HPDE6-E6E7 (cell line): ENCODE results near the gene FAM151A.

ENCODE experiments used
- DNase-seq: peaks from one replicate; pipeline ENCODE4 v3.0.0; 2011; ENCODE audit warnings: missing footprints; ENCODE audit errors: extremely low spot score

The FAM151A gene

GRCh38 chr1:54579337-54579781, 44.0 kb downstream of the FAM151A start:
- no peak for DNase-seq

GRCh38 chr1:54577612-54578011, 45.7 kb downstream of the FAM151A start:
- DNase-seq, result no peak

GRCh38 chr1:54575605-54576290, 47.6 kb downstream of the FAM151A start:
- no peak for DNase-seq

GRCh38 chr1:54575161-54575560, 48.2 kb downstream of the FAM151A start:
- DNase-seq, result no peak

DNA sequence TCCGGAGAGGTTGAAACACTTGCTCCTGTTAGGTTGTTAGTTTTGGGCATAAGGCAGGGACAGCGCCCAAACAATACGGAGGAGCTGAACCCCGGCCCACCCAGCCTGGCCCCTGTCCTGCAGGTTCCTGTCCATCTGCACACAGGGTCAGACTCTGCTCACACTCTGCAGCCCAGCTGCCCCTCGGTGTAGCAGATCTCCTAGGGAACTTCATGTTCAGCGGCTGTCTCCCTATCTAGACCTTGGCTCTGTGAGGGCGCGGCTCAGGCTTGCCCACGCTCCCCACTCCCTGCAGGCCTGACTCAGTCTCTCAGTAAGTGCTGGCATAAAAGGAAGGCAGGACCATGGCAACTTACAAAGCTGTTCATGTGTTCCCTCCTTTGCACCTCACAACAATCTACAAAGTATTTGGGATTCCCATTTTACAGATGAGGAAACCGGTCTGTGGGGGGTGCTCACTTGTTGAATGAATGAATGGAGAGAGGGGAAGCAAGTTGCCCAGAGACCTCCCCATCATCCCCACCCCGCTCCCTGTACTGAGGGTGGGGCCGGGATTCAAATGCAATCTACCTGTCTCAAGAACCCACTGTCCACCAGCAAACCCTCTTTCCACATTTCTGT, 49.1 kb downstream of the FAM151A start:
- no peak for DNase-seq

DNA sequence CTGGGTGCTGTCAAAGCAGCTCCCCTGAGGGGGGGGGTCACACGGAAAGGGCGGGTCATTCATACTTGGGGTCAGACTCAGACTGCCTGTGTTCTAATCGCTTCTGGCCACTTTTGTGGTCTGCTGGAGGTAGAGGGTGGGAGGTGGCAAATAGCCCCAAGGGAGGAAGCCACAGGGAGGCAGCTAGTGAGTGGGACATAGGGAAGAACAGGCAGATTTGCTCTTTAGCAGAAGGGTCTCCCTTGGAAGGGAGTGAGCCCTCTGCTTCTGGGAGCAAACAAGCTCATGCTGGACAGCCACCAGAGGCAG, 50.8 kb downstream of the FAM151A start:
- no peak for DNase-seq

DNA sequence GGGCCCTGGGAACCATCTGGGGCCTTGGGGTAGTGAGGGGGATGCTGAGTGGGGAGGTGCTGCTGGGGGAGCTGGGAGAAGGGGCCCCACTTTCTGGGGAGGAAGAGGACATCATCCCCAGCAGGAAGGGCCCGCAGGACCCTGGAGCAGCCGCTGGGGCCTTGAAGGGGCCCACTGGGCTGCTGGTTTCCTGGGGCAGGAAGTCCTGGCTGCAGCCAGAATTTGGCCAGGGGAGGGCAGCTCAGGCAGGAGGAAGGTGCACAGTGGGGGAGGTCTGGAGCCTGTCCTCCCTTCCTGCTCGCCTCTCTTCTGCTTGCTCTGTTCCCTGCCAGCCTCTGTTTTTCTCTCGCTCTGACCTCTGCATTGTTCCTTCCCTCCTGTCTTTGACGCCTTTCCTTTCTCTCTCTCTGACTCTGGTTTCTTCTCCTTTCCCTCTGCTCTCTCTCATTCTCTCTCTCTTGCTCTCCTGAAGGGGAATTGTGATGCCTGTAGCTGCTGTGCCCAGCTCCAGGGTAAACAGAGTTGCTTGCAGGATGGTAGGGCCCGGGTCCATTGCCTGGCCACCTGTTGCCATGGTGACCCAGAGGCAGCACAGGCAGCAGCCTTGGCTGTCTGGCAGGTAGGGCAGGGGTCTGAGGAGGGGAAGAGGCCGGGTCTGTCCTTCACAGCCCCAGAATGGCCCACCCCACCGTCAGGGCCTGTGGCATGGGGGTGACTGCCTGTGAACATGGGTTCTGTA, 51.4 kb downstream of the FAM151A start:
- DNase-seq, result no peak

GRCh38 chr1:54571326-54571725, 52.0 kb downstream of the FAM151A start:
- no peak for DNase-seq

DNA sequence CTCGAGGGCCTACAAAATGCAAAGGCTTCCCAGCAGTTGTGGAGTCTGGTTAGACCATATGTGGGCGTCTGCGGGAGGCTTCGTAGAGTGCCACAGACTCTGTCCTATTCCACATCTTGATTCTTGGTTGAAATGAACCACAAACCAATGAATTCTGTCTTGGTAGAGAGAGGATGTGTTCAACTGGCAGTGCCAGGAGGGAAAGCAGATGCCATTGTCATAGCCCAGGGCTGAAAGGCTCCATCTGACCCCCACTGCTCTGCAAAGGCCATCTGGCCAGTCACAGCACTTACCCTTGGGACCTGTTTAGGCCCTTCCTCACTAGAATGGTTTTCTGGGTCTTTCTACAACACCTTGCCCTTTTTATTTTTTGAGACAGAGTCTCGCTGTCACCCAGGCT, 53.2 kb downstream of the FAM151A start:
- no peak for DNase-seq

DNA sequence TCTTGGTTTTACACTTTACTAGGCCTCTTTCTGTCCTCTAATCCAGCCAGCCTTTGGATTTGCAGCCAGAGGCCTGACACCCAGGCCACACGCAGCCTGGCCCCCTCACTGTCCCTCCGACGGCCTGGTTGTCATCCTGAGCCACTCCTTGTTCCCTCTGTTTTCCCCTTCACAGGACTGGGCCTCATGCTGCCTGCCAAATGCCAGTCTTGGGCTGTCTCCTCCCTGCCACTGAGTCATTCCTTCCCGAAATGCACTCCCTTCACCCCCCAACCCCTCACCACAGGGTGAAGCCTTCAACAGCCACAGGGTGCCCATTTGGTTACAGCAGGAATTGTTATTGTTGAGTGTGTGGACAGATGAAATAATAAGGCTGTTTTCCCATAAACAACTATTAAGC, 54.0 kb downstream of the FAM151A start:
- DNase-seq, result no peak

DNA sequence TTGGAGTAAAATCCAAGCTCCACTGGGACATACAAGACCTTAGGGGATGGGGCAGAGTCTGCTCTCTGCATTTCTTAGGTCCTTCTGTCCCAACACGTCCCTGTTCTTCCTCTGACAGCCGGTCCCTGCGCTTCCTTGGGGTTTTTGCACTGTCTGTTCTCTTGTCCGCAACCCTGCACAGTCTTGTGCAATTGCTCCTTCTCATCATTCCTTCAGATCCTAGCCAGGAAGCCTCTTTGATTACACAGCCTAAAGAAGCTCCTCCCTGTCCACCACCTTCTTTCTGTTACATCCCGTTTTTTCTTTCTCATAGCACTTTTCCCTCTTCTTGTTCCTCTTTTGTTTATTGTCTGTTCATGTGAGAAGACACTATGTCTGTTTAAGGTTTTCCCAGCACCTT, 55.4 kb downstream of the FAM151A start:
- no peak for DNase-seq

DNA sequence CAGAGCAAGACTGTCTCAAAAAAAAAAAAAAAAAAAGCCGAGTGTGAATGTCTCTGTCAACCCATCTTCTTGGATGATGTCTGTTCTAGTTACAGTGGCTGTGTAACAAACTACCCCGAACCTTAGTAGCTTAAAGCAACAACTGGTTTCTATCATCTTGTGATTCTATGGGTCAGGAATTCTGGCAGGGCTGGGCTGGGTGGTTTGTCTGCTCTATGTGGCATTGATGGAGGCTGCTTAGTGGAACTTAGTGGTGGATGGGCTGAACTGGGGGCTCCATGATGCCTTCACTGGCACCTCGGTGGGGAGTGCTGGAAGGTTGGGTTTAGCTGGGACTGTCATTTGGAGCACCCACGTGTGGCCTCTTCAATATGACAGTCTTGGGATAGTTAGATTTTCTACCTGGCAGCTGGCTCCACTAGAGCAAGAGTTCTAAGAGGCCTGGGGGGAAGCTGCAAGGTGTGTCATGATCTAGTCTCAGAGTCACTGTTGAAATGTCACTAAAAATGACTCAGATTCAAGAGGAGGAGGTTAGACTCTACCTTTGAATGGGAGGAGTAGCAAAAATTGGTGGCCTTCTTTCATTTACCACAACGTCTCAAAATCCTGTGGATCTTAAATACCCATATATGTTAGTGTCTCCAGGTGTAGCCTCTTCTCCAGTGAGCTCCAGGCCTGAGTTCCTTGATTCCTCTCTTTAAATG, 56.7 kb downstream of the FAM151A start:
- DNase-seq, result no peak

DNA sequence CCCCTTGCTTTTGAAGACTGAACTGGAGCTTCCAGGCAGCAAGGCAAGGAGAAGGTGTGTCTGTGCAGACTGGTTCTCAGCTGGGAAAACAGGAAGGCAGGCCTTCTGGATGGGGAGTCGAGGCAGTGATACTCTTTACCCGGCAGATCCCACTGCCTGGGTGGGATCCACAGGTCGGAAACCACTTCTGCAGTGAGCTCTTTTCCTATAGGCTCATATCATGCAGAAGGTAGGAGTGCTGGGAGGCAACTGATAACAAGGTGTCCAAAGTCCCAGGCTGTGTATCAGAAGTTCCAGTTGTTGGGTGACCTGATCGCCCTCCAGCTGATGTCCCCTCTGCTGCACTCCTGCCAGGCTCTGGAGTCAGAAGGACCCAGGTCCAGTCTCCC, 58.2 kb downstream of the FAM151A start:
- no peak for DNase-seq

DNA sequence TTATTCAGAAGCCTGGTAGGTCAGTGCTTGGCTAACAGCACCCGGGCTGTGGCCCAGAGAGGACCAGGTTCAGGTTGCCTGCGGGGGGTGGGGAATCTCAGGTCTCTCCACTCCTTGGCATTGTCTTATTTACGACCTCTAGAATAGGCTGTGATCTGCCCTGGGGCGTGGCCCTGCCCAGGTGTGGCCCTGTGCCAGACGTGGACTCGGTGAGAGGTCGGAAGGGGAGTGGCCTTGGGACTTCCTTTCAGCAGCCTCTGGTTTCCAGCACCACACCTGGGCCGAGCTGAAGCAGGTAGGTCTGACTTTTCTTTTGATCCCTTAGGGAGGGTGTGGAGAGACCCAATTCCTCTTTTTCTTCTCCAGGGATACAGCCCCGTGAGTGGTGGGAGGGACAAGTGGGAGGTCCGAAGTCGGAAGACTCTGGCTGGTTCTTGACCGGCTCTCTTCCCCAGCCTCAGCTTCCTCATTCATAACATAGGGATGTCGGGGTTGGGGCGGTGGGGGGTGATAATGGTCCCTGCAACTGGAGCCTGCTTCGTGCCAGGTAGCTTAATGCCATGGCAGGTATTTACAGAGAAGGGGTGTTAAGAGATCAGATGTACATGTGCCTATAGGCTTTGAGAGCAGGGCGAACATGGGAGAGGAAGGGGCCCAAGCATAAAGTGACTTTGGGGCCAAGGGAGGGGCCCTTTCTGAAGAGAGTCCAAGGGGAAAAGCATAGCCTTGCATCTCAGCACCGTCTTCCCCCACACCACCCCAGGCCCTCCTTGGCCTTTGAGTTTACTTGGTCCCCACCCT, 58.8 kb downstream of the FAM151A start:
- DNase-seq, result peak; percentile 78

GRCh38 chr1:54559771-54560231, 63.5 kb downstream of the FAM151A start:
- no peak for DNase-seq
